GM21528 (cell line): Measurements from ENCODE around the gene AKAP7.
"Not testable (repeated sequence)": the region's sequence is repeated elsewhere in the genome, so short reads cannot be mapped to it uniquely, and the experiment has no call there.

Source experiments
- ATAC-seq: cut with Tn5 transposase; IDR thresholded peaks from one replicate; pipeline ENCODE4 v1.9.1; 2021; ENCODE audit warnings: mild to moderate bottlenecking, moderate library complexity; ENCODE audit not compliant: unreplicated experiment, low FRiP score

AKAP7 gene

GRCh38 chr6:131250936-131251335 lies 115.7 kb downstream of the AKAP7 start:
- no peak for ATAC-seq

GRCh38 chr6:131251590-131252199 lies 116.4 kb downstream of the AKAP7 start:
- no peak for ATAC-seq

GRCh38 chr6:131255434-131255833 lies 120.2 kb downstream of the AKAP7 start:
- no peak for ATAC-seq

GRCh38 chr6:131255911-131256310 lies 120.6 kb downstream of the AKAP7 start:
- ATAC-seq = no peak

- no peak for ATAC-seq
These were observed 121.8 kb downstream of the AKAP7 start for GRCh38 chr6:131257104-131257503.

GRCh38 chr6:131258010-131258652 lies 122.9 kb downstream of the AKAP7 start:
- no peak for ATAC-seq

GRCh38 chr6:131258816-131259476 lies 123.7 kb downstream of the AKAP7 start:
- no peak for ATAC-seq

GRCh38 chr6:131260960-131261359 lies 125.7 kb downstream of the AKAP7 start:
- ATAC-seq = not testable (repeated sequence)

GRCh38 chr6:131262060-131262459 lies 126.8 kb downstream of the AKAP7 start:
- no peak for ATAC-seq

- no peak for ATAC-seq
These were observed 130.7 kb downstream of the AKAP7 start for GRCh38 chr6:131265939-131266338.

- no peak for ATAC-seq
These were observed 133.0 kb downstream of the AKAP7 start for GRCh38 chr6:131268303-131268702.

- ATAC-seq = no peak
These were observed 134.5 kb downstream of the AKAP7 start for GRCh38 chr6:131269565-131270391.

- ATAC-seq = no peak
These were observed 135.3 kb downstream of the AKAP7 start for GRCh38 chr6:131270534-131270933.

GRCh38 chr6:131275273-131275672 lies 140.0 kb downstream of the AKAP7 start:
- ATAC-seq = no peak

- no peak for ATAC-seq
These were observed 142.3 kb downstream of the AKAP7 start for GRCh38 chr6:131277591-131277990.

GRCh38 chr6:131281471-131282270 lies 146.4 kb downstream of the AKAP7 start:
- ATAC-seq = no peak

- no peak for ATAC-seq
These were observed 147.1 kb downstream of the AKAP7 start for GRCh38 chr6:131282365-131282764.

GRCh38 chr6:131283466-131284175 lies 148.4 kb downstream of the AKAP7 start:
- no peak for ATAC-seq

- no peak for ATAC-seq
These were observed 150.3 kb downstream of the AKAP7 start for GRCh38 chr6:131285548-131285947.
